Measurements from ENCODE around the gene MX1.

GRCh38 chr21:41499920-41500319, 73.9 kb downstream of the MX1 start:
- no peak for TF ChIP-seq IRF2 (CRISPR knock-in tag; IDR thresholded peaks at IDR 0.05)
- no peak for TF ChIP-seq CTCF (CRISPR knock-in tag; IDR thresholded peaks at IDR 0.05)
- TF ChIP-seq ZNF431 (CRISPR knock-in tag; IDR thresholded peaks at IDR 0.05; ENCODE audit: borderline replicate concordance, low read depth), result no peak
- no peak for TF ChIP-seq HNRNPH1 (optimal IDR thresholded peaks at IDR 0.05; ENCODE audit: low read depth, low read length)
- no peak for TF ChIP-seq YY1 (IDR thresholded peaks at IDR 0.05; ENCODE audit: insufficient read depth, insufficient replicate concordance, low read depth, low read length)
- no peak for TF ChIP-seq SMC3 (IDR thresholded peaks at IDR 0.05; ENCODE audit: low read length)
- TF ChIP-seq ZNF280B (CRISPR knock-in tag; IDR thresholded peaks at IDR 0.05; ENCODE audit: borderline replicate concordance), result no peak

All from HepG2 (cell line).